ENCODE results near the gene KCNIP1.

Gene KCNIP1

DNA sequence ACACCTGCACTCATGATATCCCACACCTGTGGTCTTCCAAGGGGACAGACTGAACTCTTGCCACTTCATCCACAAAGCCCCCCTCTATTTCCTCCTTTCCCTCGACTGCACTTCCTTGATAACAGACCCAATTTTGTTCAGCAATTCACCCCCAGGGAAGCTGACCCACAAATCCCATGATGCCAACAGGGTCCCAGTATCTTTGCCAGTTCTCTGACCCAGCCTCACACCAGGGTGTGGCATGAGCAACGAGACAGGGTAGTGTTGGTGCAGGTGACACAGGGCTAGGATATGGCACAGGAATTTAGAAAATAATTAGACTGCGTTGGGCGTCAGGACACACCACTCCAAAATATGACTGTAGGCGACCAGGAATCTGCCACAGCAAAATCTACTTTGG lies 30.2 kb upstream of the KCNIP1 start:
- no peak for TF ChIP-seq POLR2AphosphoS5 (IDR thresholded peaks at IDR 0.05; ENCODE audit: low read depth)
- DNase-seq (ENCODE audit: low read depth in 1 of 2, low spot score in 1 of 2) = no peak

GRCh38 chr5:170474489-170475274 lies 29.1 kb upstream of the KCNIP1 start:
- DNase-seq (ENCODE audit: low read depth in 1 of 2, low spot score in 1 of 2) = no peak
- Histone ChIP-seq H3K27me3 (ENCODE audit: insufficient read depth, poor library complexity, severe bottlenecking) (peaks cover 4% of the 10 kb centered on the region), H3K27ac (replicated peaks) (no peak overlapping the region), H3K4me3 (replicated peaks; ENCODE audit: insufficient read depth, low read length) (no peak overlapping the region)
- TF ChIP-seq CTCF (IDR thresholded peaks at IDR 0.05; ENCODE audit: insufficient read depth, low read length) = no peak
- no peak for TF ChIP-seq POLR2AphosphoS5 (IDR thresholded peaks at IDR 0.05; ENCODE audit: low read depth)
- no peak for TF ChIP-seq SPI1 (IDR thresholded peaks at IDR 0.05; ENCODE audit: borderline replicate concordance, low read depth)
- no peak for TF ChIP-seq GABPA (IDR thresholded peaks at IDR 0.05; ENCODE audit: low read depth)
- TF ChIP-seq, protein P1, sequence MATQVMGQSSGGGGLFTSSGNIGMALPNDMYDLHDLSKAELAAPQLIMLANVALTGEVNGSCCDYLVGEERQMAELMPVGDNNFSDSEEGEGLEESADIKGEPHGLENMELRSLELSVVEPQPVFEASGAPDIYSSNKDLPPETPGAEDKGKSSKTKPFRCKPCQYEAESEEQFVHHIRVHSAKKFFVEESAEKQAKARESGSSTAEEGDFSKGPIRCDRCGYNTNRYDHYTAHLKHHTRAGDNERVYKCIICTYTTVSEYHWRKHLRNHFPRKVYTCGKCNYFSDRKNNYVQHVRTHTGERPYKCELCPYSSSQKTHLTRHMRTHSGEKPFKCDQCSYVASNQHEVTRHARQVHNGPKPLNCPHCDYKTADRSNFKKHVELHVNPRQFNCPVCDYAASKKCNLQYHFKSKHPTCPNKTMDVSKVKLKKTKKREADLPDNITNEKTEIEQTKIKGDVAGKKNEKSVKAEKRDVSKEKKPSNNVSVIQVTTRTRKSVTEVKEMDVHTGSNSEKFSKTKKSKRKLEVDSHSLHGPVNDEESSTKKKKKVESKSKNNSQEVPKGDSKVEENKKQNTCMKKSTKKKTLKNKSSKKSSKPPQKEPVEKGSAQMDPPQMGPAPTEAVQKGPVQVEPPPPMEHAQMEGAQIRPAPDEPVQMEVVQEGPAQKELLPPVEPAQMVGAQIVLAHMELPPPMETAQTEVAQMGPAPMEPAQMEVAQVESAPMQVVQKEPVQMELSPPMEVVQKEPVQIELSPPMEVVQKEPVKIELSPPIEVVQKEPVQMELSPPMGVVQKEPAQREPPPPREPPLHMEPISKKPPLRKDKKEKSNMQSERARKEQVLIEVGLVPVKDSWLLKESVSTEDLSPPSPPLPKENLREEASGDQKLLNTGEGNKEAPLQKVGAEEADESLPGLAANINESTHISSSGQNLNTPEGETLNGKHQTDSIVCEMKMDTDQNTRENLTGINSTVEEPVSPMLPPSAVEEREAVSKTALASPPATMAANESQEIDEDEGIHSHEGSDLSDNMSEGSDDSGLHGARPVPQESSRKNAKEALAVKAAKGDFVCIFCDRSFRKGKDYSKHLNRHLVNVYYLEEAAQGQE (IDR thresholded peaks at IDR 0.05; ENCODE audit: insufficient replicate concordance, low read depth) = no peak

More for the DNA sequence above, 30.2 kb upstream of the KCNIP1 start:
- Histone ChIP-seq H3K4me3 (replicated peaks; ENCODE audit: insufficient read depth, low read length) (no peak overlapping the region), H3K27me3 (ENCODE audit: insufficient read depth, poor library complexity, severe bottlenecking) (no peaks in the 10 kb centered on the region), H3K27ac (replicated peaks) (no peak overlapping the region)

GRCh38 chr5:170475294-170476000 lies 28.4 kb upstream of the KCNIP1 start:
- Histone ChIP-seq H3K27ac (replicated peaks) (no peak overlapping the region), H3K27me3 (ENCODE audit: insufficient read depth, poor library complexity, severe bottlenecking) (peaks cover 4% of the 10 kb centered on the region), H3K4me3 (replicated peaks; ENCODE audit: insufficient read depth, low read length) (no peak overlapping the region)
- no peak for DNase-seq (ENCODE audit: low read depth in 1 of 2, low spot score in 1 of 2)
- TF ChIP-seq POLR2AphosphoS5 (IDR thresholded peaks at IDR 0.05; ENCODE audit: low read depth) (no peak), SPI1 (IDR thresholded peaks at IDR 0.05; ENCODE audit: borderline replicate concordance, low read depth) (no peak), GABPA (IDR thresholded peaks at IDR 0.05; ENCODE audit: low read depth) (no peak), CTCF (IDR thresholded peaks at IDR 0.05; ENCODE audit: insufficient read depth, low read length) (no peak)
- TF ChIP-seq, protein P1 (IDR thresholded peaks at IDR 0.05; ENCODE audit: insufficient replicate concordance, low read depth) = no peak

DNA sequence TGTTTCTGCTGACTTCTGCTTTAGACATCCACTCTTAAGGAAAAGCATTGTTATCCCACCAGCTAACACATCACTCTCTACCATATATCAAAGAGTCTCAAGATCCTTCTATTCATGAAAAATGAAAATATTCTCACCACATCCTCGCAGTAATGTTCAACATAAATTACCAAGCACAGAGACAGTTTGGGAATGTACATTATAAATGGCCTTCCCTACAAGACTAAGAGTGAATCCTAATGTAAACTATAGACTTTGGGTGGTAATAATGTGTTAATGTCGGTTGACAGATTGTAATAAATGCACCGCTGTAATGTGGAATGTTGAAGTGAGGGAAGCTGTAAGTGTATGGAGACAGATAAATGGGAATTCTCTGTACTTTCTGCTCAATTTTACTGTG lies 27.1 kb upstream of the KCNIP1 start:
- TF ChIP-seq GABPA (IDR thresholded peaks at IDR 0.05; ENCODE audit: low read depth) = no peak
- no peak for TF ChIP-seq SPI1 (IDR thresholded peaks at IDR 0.05; ENCODE audit: borderline replicate concordance, low read depth)
- no peak for TF ChIP-seq POLR2AphosphoS5 (IDR thresholded peaks at IDR 0.05; ENCODE audit: low read depth)
- TF ChIP-seq CTCF (IDR thresholded peaks at IDR 0.05; ENCODE audit: insufficient read depth, low read length) = no peak
- TF ChIP-seq, protein P1 (IDR thresholded peaks at IDR 0.05; ENCODE audit: insufficient replicate concordance, low read depth) = no peak

More for the DNA sequence above, 27.1 kb upstream of the KCNIP1 start:
- no peak for DNase-seq (ENCODE audit: low read depth in 1 of 2, low spot score in 1 of 2)
- Histone ChIP-seq H3K27ac (replicated peaks) (no peak overlapping the region), H3K4me3 (replicated peaks; ENCODE audit: insufficient read depth, low read length) (no peak overlapping the region), H3K27me3 (ENCODE audit: insufficient read depth, poor library complexity, severe bottlenecking) (peaks cover 7% of the 10 kb centered on the region)

All from HL-60 (cell line).